Activated T-cell treated with anti-CD3 and anti-CD28 coated beads, Interleukin-2, amount 50 U/mL, for 48 hours (primary cell): ENCODE results near the gene PTPA.

Source experiments
- DNase-seq, 2 experiments: peaks; one replicate each; pipeline ENCODE4 v3.0.0-alpha.2; 2020

PTPA gene

GRCh38 chr9:129084087-129084486 lies 27.1 kb upstream of the PTPA start:
- no peak for DNase-seq

- DNase-seq: no peak
These were observed 22.0 kb upstream of the PTPA start for GRCh38 chr9:129089246-129089645.

DNA sequence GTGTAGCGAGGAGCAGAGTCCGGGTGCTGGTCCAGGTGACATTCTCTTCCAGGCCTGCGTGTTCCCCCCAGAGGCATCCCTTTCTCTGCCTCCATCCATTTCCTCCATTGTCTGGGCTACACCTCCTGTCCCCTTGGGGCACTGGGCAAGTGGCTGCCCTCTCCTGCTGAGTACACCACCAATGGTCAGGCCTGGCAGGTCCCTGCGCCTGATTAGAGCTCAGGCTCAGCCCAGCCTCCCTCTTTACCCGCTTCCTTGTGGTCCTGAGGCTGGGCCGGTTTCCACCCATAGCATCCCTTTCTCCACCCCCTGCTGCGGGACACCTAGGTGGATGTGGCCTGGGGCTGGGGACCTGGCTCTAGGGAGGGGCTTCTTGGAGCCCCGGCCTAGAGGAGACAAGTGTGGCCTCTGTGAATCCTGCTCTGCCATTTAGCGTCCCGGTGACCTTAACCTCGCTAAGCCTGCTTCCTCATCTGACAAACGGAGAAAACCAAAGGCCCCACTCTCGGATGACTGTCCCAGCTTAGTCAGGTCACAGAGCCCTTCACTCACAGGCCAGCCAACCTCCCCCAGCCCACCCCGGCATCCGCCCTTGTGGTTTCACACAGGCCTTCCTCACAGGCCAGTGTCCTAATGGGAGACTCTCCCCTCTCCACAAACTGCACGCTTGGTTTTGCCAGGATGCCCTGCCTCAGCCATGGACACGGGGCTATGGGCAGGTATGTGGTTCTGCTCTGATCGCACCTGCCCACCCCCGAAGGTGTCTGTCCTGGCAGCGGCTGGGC lies 17.4 kb upstream of the PTPA start:
- no peak for DNase-seq

GRCh38 chr9:129094387-129095169 lies 16.6 kb upstream of the PTPA start:
- DNase-seq: no peak

DNA sequence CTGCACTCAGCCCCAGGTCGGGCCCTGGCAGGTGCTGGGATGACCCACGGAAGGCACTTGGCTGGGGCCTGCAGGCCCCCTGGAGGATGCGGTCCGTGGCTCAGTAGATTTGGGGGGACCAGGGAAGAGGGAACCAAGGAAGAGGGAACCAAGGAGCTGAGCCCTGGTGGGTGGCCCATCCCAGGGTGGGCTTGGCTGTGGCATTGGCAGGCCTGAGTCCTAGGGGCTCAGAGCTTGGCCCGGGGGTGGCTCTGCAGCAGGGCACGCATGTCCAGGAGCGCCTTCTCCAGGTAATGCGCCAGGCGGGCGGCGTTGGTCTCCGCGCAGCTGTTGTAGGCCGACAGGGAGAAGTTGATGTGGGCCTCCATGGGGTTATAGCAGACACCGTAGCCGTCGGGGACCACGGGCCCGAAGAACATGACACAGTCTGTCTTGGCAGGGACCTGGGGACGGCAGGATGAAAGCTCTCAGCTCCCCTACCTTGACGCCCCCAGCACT lies 16.0 kb upstream of the PTPA start:
- no peak for DNase-seq

GRCh38 chr9:129095908-129096307 lies 15.3 kb upstream of the PTPA start:
- DNase-seq: no peak

DNA sequence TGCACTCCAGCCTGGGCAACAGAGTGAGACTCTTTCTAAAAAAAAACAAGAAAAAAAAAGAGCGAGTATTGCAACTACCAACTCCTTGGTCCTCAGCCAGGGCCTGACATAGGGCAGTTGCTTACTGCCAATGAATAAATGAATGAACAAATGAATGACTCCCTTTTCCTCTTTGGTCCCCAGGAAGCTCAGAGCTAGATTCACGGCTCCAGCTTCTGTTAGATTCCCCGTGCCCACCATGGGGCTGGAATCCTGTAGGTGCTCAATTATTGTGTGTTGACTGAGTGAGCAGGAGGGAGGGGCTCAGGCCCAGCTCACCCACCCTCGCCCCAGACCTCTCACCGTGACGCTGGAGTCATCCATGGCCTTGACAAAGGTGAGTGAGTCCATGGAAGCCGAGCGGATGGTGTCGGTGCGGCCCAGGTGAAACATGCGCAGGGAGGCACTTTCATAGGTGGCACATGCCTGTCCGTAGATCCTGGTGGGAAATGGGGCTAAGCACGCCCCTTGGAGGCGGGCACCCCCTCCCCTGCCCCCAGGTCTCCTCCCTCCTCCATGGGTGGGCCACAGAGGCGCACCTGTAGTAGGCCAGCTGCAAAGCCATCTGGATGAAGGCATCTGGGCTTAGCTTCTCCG lies 13.4 kb upstream of the PTPA start:
- no peak for DNase-seq

DNA sequence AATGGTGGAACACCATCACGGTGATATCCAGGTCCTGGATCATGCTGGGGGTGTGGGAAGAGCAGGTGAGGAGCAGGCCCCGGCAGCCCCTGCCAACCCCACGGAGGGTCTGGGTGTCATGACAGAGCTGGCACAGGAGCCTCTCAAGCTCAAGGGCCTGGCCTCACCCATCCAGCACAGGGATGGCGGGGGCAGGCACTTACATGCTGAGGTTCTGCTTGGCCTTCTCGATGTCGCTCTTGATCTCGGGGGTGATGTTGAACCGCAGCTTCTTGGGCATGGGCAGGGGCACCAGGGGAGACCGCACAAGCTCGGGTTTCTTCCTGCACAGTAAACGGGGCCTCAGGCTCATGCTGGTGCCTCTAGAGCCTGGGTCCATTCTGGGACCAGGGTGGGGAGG lies 12.9 kb upstream of the PTPA start:
- DNase-seq: no peak

GRCh38 chr9:129100383-129101169 lies 10.6 kb upstream of the PTPA start:
- no peak for DNase-seq

- DNase-seq: no peak
These were observed 9.9 kb upstream of the PTPA start for GRCh38 chr9:129101279-129101678.

DNA sequence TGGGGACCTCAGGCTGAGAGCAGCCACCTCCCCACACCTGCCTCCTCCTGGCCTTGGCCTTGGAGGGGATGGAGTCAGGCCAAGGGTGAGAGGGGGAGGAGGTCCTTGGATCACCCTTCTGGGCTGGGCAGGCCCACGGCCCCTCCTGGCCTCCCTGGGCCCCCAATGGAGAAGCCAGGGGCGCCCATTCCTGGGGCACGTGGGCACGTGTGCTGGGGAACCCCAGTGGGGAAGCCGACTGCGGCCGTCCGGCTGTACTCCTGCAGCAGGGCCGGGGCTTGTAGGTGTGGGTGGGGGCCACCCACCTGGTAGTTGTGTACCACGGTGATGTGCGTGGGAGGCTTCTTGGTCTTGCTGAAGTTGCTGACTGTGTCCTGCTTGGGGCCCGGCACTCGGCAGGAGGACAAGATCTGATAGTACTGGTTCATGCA lies 9.1 kb upstream of the PTPA start:
- DNase-seq: no peak

- peak; percentile 41 to 43 for DNase-seq
These were observed 8.2 kb upstream of the PTPA start for GRCh38 chr9:129102791-129103594.

- DNase-seq: no peak
These were observed 7.6 kb upstream of the PTPA start for GRCh38 chr9:129103595-129103965.

GRCh38 chr9:129104051-129104450 lies 7.2 kb upstream of the PTPA start:
- DNase-seq: no peak

DNA sequence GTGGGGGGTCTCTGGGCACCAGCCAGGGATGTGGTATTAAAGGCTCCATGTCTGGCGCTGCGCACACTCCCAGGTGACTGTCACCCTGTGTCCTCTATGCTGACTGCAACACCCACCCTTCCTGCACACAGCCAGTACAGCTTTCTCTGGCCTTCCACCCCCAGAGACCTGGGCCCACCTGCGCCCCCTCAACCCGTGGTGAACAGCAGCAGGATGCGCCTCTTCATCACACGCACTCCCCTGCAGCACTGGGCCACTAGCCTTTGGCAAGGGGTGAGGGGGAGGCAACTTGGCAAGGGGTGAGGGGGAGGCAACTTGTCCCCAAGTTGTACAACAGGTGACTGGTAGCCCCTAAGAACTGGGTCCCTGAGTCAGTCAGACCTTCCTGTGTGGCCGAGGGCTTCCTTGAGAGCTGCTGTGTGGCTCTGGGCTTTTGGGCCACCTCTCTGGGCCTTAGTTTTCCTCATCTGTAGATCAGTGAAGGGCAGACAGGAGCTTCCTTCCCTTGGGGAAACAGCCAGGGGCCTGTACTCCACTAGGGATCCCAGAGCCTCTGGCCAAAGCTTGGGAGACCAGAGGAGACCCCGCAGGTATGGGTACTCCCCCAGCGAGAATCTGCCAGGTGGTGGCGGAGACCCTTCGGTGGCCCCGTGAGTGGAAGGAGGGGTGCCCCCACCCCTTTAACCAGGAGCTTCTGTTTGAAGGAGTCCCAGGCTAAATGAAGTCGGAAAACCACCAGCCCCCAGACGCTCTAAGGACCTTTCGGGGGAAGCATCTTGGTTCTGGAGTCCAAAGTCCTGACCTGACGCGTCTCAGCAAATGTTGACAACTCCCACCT lies 5.1 kb upstream of the PTPA start:
- DNase-seq: no peak

DNA sequence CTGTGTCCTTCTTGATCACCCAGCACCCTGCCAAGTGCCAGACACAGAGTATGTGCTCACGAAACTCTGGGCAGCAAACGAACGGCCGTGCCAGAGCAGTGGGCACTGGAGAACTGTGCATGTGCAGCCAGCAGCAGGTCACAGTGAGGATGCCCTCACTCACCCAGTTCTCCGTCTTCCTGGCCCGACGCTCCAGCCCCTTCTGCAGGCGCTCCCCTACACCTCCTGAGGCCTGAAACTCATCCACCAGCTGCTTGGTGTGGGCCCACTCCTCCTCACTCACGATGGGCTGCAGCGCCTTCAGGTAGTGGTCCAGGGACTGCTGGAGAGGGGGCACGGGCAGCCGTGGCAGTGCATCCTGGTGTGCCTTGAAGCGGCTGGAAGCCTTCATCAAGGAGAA lies 3.6 kb upstream of the PTPA start:
- DNase-seq: no peak

DNA sequence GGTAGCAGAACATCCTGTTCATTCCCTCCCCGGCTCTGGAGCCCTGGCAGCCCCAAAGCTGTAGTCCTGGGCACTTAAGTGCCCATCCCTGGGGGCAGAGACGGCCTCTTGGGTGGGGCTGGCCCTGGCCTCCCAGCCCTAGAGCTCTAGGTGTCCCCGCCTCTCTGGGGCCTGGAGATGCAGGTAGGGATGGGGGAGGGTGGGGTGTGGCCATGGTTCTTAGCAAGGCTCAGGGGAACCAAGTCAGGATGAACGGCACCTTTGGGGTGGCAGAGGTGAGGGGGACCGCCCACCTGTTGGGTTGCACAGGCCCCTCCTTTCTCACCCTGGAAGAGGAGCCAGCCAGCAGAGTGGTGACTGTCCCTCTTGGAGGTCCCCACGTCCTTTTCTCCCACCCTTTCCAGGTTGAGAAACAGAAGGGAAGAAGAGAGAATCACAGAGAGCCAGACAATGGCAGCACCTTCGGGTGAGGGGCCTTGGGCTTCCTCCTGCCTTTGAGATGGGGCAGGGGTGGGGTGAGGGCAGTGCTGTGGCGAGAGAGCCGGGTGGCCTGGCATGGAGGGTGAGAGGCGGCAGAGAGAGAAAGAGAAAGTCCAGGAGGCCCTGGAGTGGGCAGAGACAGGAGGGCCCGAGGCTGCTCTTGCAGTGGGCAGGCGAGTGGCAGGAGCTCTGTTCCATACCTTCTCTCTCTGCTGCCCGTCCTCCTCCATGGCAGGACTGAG lies 3.0 kb upstream of the PTPA start:
- no peak for DNase-seq

GRCh38 chr9:129108805-129109536 lies 2.2 kb upstream of the PTPA start:
- no peak for DNase-seq

DNA sequence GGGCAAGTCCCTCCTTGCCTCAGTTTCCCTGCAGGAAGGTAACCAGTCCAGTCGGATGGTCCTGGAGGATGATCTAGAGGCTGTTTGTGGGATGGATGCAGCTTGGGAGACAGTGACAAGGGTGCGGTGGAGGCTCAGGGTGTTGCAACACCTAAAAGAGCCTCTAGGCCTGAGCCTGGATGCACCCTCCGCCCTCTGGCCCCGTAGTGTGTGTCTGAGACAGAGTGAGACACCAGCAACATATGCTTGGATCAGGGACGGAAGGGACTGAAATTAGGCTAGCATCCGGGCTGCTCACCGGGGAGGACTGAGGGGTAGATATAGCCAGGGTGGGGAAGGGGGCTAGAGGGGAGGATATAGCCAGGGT lies 1.7 kb upstream of the PTPA start:
- DNase-seq: peak; percentile 39 to 41
